Psoas muscle (tissue), 8 donors: ENCODE measurements around the gene ZNF716. TPM values are rescaled to one million over a fixed set of nuclear protein-coding genes. Genes with fewer than 3 reads are reported as not detected.

Experiments
- ATAC-seq, 4 donors: fragments of 200-7000 bp; cut with Tn5 transposase; one replicate each; pipeline ENCODE4 v1.9.1; 2020; ENCODE audit warnings: moderate library complexity in 3 of 4, mild to moderate bottlenecking in 2 of 4
- DNase-seq, 2 donors: peaks; one replicate each; pipeline ENCODE4 v3.0.0-alpha.2; 2020
- H3K27ac ChIP-seq: fragments of 200-600 bp; one replicate; pipeline ENCODE4 v1.8.0; 2022
- H3K27me3 ChIP-seq, 3 donors: fragments of 200-600 bp in 1 of 3; one replicate each; pipeline versions ENCODE4 v1.6.1 to v1.8.0; 2013 to 2022; ENCODE audit warnings: low read length in 2 of 3, mild to moderate bottlenecking in 2 of 3, moderate library complexity in 1 of 3; ENCODE audit not compliant: insufficient read depth in 3 of 3
- H3K36me3 ChIP-seq, 2 donors: fragments of 200-600 bp in 1 of 2; one replicate each; pipeline versions ENCODE4 v1.6.1 to v1.8.0; 2013 to 2022; ENCODE audit warnings: low read depth in 1 of 2, mild to moderate bottlenecking in 1 of 2, moderate library complexity in 1 of 2; ENCODE audit not compliant: insufficient read depth in 1 of 2
- H3K4me1 ChIP-seq: fragments of 200-600 bp; one replicate; pipeline ENCODE4 v1.8.0; 2022
- H3K4me3 ChIP-seq: fragments of 200-600 bp; one replicate; pipeline ENCODE4 v1.8.0; 2022; ENCODE audit warnings: mild to moderate bottlenecking
- H3K9me3 ChIP-seq: fragments of 200-600 bp; one replicate; pipeline ENCODE4 v1.8.0; 2022
- WGBS, 3 donors: extraction: QIAGEN DNeasy Blood & Tissue Kit; methylation state at CpG; one replicate each; pipeline versions ENCODE4 v1.1.6 to v1.1.7; 2013; 5-methylcytosine and 5-hydroxymethylcytosine counted together
- intact Hi-C, 2 donors: fragments of 100-400 bp; cut with DNase I; formaldehyde crosslinking; loops; one replicate each; pipeline versions ENCODE4 v1.11.0 to v1.14.2; 2022
- polyA plus RNA-seq, 3 donors: library from polyadenylated mRNA; stranded (reverse); fragments of 200-250 nt; gene quantifications; one replicate each; pipeline ENCODE4 v1.2.3, GENCODE V29; 2013
- total RNA-seq, 4 donors: library from RNA; stranded (reverse); fragmentation: NEBNext Ultra II Directional in 2 of 4; extraction: Animal tissue kit (Norgen Biotek cat#: 25700) in 2 of 4; gene quantifications; one replicate each; pipeline versions ENCODE4 v1.2.1 to v1.2.4, GENCODE V29; 2021 to 2023
- TF ChIP-seq, protein P1 (sequence below): fragments of 200-600 bp; IDR thresholded peaks from one replicate; pipeline ENCODE4 v1.8.0; 2022; ENCODE audit warnings: antibody characterized with exemption
- donor health status: healthy with polysubstance abuse.
- donor health status: DM: no; HTN: no; CAD: no; lungs with moderate emphysema.
- donor health status: Bipolar disorder and iron deficiency.
- donor health status: healthy.
- donor health status: DM: yes; HTN: yes; CAD: no.
- donor health status: DM: no; HTN: no; CAD: no.
- donor health status: DM: no; HTN: no; CAD: no.
- donor health status: DM: yes; HTN: yes; CAD: no.

Gene ZNF716
- total and polyA plus RNA-seq, 7 donors: not detected

DNA sequence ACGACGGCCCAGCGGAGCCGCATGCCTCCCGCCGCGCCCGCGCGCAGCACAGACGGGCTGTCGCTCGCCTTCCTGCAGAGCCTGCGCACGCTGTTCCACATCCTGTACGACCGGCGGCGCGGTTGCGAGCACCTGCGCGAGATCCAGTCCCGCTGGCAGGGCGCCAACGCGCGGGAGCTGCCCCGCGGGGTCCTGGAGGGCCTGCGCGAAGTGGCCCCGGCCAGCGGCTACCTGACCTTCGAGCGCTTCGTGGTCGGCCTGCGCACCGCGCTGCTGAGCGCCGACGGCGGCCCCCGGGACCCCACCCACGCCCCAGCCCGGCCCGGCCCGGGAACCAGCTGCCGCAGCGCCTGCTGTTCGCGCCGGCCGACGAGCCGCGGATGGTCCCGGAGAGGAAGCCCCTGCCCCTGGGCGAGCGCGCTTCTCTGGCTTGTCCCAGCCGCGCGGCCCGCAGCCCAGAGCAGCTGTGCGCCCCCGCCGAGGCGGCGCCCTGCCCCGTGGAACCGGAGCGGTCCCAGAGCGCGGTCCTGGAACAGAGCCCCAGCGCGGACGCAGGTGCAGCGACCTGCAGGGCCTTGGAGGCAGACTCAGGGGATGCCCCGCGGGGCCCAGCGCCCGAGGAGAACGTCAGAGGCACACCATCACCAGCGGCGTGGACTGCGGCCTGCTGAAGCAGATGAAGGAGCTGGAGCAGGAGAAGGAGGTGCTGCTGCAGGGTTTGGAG lies 25.3 kb upstream of the ZNF716 start:
- DNase-seq: no peak
- no peak for ATAC-seq
- 42 to 56% (median 48%) methylated on average over 65 to 89 of the region's 89 CpGs for WGBS, 3 donors
- TF ChIP-seq, protein P1, sequence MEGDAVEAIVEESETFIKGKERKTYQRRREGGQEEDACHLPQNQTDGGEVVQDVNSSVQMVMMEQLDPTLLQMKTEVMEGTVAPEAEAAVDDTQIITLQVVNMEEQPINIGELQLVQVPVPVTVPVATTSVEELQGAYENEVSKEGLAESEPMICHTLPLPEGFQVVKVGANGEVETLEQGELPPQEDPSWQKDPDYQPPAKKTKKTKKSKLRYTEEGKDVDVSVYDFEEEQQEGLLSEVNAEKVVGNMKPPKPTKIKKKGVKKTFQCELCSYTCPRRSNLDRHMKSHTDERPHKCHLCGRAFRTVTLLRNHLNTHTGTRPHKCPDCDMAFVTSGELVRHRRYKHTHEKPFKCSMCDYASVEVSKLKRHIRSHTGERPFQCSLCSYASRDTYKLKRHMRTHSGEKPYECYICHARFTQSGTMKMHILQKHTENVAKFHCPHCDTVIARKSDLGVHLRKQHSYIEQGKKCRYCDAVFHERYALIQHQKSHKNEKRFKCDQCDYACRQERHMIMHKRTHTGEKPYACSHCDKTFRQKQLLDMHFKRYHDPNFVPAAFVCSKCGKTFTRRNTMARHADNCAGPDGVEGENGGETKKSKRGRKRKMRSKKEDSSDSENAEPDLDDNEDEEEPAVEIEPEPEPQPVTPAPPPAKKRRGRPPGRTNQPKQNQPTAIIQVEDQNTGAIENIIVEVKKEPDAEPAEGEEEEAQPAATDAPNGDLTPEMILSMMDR: no peak
- Histone ChIP-seq H3K4me3 (no peak overlapping the region), H3K9me3 (no peaks in the 10 kb centered on the region), H3K4me1 (no peaks in the 10 kb centered on the region), H3K36me3 (no peaks in the 10 kb centered on the region), H3K27me3 (no peaks in the 10 kb centered on the region), H3K27ac (no peak overlapping the region)
- intact Hi-C loops: no loop called here

DNA sequence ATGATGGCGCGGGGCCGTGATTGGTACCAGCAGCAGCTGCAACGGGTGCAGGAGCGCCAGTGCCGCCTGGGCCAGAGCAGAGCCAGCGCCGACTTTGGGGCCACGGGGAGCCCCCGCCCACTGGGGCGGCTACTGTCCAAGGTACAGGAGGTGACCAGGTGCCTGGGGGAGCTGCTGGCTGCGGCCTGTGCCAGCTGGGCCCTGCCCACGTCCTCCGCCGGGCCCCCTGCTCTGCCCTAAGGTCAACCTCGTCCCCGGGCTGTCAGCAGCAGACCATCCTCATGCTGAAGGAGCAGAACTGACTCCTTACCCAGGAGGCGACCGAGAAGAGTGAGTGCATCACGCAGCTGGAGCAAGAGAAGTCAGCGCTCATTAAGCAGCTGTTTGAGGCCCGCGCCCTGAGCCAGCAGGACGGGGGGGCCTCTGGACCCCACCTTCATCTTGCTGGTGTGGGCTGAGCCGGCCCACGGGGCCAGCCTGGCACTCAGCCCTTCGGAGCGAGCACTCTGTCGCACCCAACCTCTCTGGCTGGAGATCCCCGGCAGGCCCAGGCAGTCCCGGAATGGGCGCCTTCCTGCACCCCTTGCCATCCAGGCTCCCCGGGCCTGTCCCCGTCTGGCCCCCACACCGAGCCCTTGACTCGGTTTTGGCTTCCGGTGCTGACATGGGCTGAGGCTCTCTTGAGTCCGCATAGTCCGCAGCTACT lies 24.6 kb upstream of the ZNF716 start:
- 60 to 75% (median 66%) methylated on average over 37 to 39 of the region's 39 CpGs for WGBS, 3 donors
- no peaks in the 10 kb centered on the region for H3K9me3 ChIP-seq
- H3K4me1 ChIP-seq: no peaks in the 10 kb centered on the region
- no peak overlapping the region for H3K4me3 ChIP-seq
- no peak overlapping the region for H3K27ac ChIP-seq
- ATAC-seq (no peak), DNase-seq (no peak)
- intact Hi-C loops: no loop called here
- TF ChIP-seq, protein P1: no peak
- H3K36me3 ChIP-seq: no peaks in the 10 kb centered on the region
- no peaks in the 10 kb centered on the region for H3K27me3 ChIP-seq

DNA sequence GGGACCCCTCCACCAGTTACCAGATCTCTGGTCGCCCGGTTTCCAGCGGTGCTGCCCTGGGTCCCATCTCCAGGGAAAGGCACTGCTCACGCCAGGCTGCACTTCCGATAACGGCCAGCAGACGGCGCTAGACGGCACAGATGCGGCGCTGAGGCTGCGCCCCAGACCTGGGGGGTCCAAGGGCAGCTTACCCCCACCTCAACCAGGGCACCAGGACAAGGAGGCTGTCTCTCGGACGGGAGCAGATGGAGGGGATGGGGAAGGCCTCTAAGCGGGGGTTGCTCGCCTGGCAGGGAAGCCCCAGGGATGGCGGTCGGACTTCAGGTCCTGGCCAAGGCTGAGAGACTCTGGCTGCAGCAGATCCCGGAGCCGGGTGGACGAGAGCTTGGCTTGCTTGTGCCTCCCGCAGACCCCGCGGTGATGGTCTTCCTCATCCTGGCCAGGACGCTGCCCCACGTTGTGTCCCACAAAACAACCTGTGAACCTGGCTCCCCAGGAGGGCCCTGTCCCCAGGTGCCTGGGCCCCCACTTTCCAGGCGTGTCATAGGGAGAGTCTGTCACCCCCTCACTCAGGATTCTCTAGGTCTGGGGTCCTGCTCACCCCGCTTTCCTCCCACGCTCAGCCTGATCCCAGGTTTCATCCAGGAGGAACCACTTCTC lies 23.9 kb upstream of the ZNF716 start:
- no peaks in the 10 kb centered on the region for H3K9me3 ChIP-seq
- intact Hi-C loops: no loop called here
- TF ChIP-seq, protein P1: peak; percentile 40
- no peak overlapping the region for H3K27ac ChIP-seq
- DNase-seq: no peak
- H3K4me3 ChIP-seq: no peak overlapping the region
- no peaks in the 10 kb centered on the region for H3K27me3 ChIP-seq
- 58 to 65% (median 61%) methylated on average over 23 to 29 of the region's 29 CpGs for WGBS, 3 donors
- no peaks in the 10 kb centered on the region for H3K4me1 ChIP-seq
- no peak for ATAC-seq
- no peaks in the 10 kb centered on the region for H3K36me3 ChIP-seq

DNA sequence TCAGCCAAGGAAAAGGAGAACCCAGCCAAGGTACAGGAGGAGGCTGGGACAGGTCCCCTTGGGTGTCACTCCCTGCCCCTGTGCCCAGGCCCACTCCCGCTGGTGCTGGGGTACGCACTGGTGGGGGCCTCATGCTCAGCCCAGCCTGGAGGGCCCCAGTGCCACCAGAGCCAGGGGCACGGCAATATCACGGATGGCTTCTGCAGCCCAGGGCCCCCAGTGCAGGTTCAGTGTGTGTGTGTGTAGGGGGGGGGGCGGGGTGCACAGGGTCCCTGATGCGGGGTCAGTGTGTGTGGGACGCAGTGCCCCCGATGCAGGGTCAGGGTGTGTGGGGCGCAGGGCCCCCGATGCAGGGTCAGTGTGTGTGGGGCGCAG lies 23.4 kb upstream of the ZNF716 start:
- no peak for ATAC-seq
- 87 to 96% (median 88%) methylated on average over 7 to 11 of the region's 11 CpGs for WGBS, 3 donors
- TF ChIP-seq, protein P1: no peak

More for the DNA sequence above, 23.4 kb upstream of the ZNF716 start:
- Histone ChIP-seq H3K27me3 (no peaks in the 10 kb centered on the region), H3K4me1 (no peaks in the 10 kb centered on the region), H3K27ac (no peak overlapping the region), H3K9me3 (no peaks in the 10 kb centered on the region), H3K4me3 (no peak overlapping the region), H3K36me3 (no peaks in the 10 kb centered on the region)
- DNase-seq: no peak
- intact Hi-C loops: no loop called here
